ENCODE measurements around the gene AMBRA1. TPM values are rescaled to one million over a fixed set of nuclear protein-coding genes. Genes with fewer than 3 reads are reported as not detected.

Gene AMBRA1
- total RNA-seq, 4 donors from 2014 or later, result 20.0 to 28.9 (median 26.0) TPM

GRCh38 chr11:46407635-46408034 lies 186.2 kb downstream of the AMBRA1 start:
- Histone ChIP-seq H3K9me3 (no peaks in the 10 kb centered on the region), H3K36me3 (peaks cover 32 to 94% (median 73%) of the 10 kb centered on the region in 4 donors), H3K4me3 (no peak overlapping the region), H3K27me3 (no peaks in the 10 kb centered on the region), H3K27ac (replicated peaks in 1 of 4) (no peak overlapping the region), H3K4me1 (peaks cover 12 to 23% (median 17%) of the 10 kb centered on the region in 4 donors)
- TF ChIP-seq POLR2AphosphoS5 (IDR thresholded peaks at IDR 0.05), result no peak
- TF ChIP-seq, protein P1, sequence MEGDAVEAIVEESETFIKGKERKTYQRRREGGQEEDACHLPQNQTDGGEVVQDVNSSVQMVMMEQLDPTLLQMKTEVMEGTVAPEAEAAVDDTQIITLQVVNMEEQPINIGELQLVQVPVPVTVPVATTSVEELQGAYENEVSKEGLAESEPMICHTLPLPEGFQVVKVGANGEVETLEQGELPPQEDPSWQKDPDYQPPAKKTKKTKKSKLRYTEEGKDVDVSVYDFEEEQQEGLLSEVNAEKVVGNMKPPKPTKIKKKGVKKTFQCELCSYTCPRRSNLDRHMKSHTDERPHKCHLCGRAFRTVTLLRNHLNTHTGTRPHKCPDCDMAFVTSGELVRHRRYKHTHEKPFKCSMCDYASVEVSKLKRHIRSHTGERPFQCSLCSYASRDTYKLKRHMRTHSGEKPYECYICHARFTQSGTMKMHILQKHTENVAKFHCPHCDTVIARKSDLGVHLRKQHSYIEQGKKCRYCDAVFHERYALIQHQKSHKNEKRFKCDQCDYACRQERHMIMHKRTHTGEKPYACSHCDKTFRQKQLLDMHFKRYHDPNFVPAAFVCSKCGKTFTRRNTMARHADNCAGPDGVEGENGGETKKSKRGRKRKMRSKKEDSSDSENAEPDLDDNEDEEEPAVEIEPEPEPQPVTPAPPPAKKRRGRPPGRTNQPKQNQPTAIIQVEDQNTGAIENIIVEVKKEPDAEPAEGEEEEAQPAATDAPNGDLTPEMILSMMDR (IDR thresholded peaks at IDR 0.05), result no peak
- TF ChIP-seq POLR2A (IDR thresholded peaks at IDR 0.05; ENCODE audit: low read depth), result no peak
- TF ChIP-seq EP300 (IDR thresholded peaks at IDR 0.05), result no peak
- no peak for DNase-seq (ENCODE audit: extremely low spot score)
- intact Hi-C loops (cut with DNase I), result no loop called here
- WGBS, result 85% methylated on average over 10 of the region's 10 CpGs

GRCh38 chr11:46404476-46405017 lies 189.3 kb downstream of the AMBRA1 start:
- Histone ChIP-seq H3K27ac (replicated peaks in 1 of 4) (no peak overlapping the region), H3K4me3 (no peak overlapping the region), H3K4me1 (peaks cover 12 to 23% (median 17%) of the 10 kb centered on the region in 4 donors), H3K27me3 (no peaks in the 10 kb centered on the region), H3K36me3 (peaks cover 30 to 87% (median 72%) of the 10 kb centered on the region in 4 donors), H3K9me3 (no peaks in the 10 kb centered on the region)
- TF ChIP-seq POLR2A (IDR thresholded peaks at IDR 0.05; ENCODE audit: low read depth), result no peak
- TF ChIP-seq EP300 (IDR thresholded peaks at IDR 0.05), result no peak
- TF ChIP-seq, protein P1 (IDR thresholded peaks at IDR 0.05), result no peak
- no peak for TF ChIP-seq POLR2AphosphoS5 (IDR thresholded peaks at IDR 0.05)
- WGBS, result 86% methylated on average over 5 of the region's 5 CpGs
- no peak for DNase-seq (ENCODE audit: extremely low spot score)
- intact Hi-C loops (cut with DNase I), result no loop called here

GRCh38 chr11:46402957-46403902 lies 190.6 kb downstream of the AMBRA1 start:
- WGBS, result 74% methylated on average over 6 of the region's 6 CpGs
- TF ChIP-seq EP300 (IDR thresholded peaks at IDR 0.05) (no peak), POLR2AphosphoS5 (IDR thresholded peaks at IDR 0.05) (no peak), POLR2A (IDR thresholded peaks at IDR 0.05; ENCODE audit: low read depth) (no peak)
- TF ChIP-seq, protein P1 (IDR thresholded peaks at IDR 0.05), result no peak
- intact Hi-C loops (cut with DNase I), result no loop called here
- no peaks in the 10 kb centered on the region for H3K9me3 ChIP-seq
- H3K4me1 ChIP-seq, result peaks cover 12 to 23% (median 17%) of the 10 kb centered on the region in 4 donors
- H3K27ac ChIP-seq (replicated peaks in 1 of 4), result no peak overlapping the region
- no peaks in the 10 kb centered on the region for H3K27me3 ChIP-seq
- peaks cover 18 to 85% (median 69%) of the 10 kb centered on the region in 4 donors for H3K36me3 ChIP-seq
- no peak overlapping the region for H3K4me3 ChIP-seq
- no peak for DNase-seq (ENCODE audit: extremely low spot score)

GRCh38 chr11:46397526-46397925 lies 196.3 kb downstream of the AMBRA1 start:
- DNase-seq (ENCODE audit: extremely low spot score), result no peak
- Histone ChIP-seq H3K4me3 (no peak overlapping the region), H3K27ac (replicated peaks in 1 of 4) (no peak overlapping the region), H3K27me3 (peaks cover 0 to 9% (median 1%) of the 10 kb centered on the region in 4 donors), H3K36me3 (peaks cover 18 to 56% (median 46%) of the 10 kb centered on the region in 4 donors), H3K4me1 (peaks cover 4 to 9% (median 9%) of the 10 kb centered on the region in 4 donors), H3K9me3 (no peaks in the 10 kb centered on the region)
- intact Hi-C loops (cut with DNase I), result no loop called here
- TF ChIP-seq POLR2AphosphoS5 (IDR thresholded peaks at IDR 0.05), result no peak
- TF ChIP-seq, protein P1 (IDR thresholded peaks at IDR 0.05), result no peak
- no peak for TF ChIP-seq POLR2A (IDR thresholded peaks at IDR 0.05; ENCODE audit: low read depth)
- no peak for TF ChIP-seq EP300 (IDR thresholded peaks at IDR 0.05)
- 97% methylated on average over 19 of the region's 19 CpGs for WGBS
